Retinal pigment epithelial cell (primary cell): Measurements from ENCODE around the gene ESPN.
A peak's percentile ranks its signal among the peaks of the same experiment; 100 is the strongest.
"Not testable (repeated sequence)": the region's sequence is repeated elsewhere in the genome, so short reads cannot be mapped to it uniquely, and the experiment has no call there.

ENCODE experiments used
- DNase-seq: peaks from one replicate; pipeline ENCODE4 v3.0.0-alpha.2; 2010; ENCODE audit warnings: low read depth
- H3K4me3 ChIP-seq: 2 replicates; pipeline ENCODE4 v1.5.1; 2011; ENCODE audit warnings: mild to moderate bottlenecking, low read length, control low read depth, moderate library complexity
- CTCF ChIP-seq: conservative IDR thresholded peaks from 2 replicates; pipeline ENCODE4 v1.5.1; 2011; ENCODE audit warnings: low read depth, low read length, control low read depth, inconsistent platforms

The ESPN gene

GRCh38 chr1:6491081-6491449 is 66.5 kb downstream of the ESPN start:
- DNase-seq, result no peak
- no peak for TF ChIP-seq CTCF
- H3K4me3 ChIP-seq, result peak overlapping the region; percentile 83

- H3K4me3 ChIP-seq, result peak within 1 kb of the TSS; percentile 83
- no peak for TF ChIP-seq CTCF
- DNase-seq, result no peak
These were observed 66.9 kb downstream of the ESPN start, which contains the start of gene PLEKHG5 for GRCh38 chr1:6491480-6491962. PLEKHG5 (minus strand) TSS chr1:6491667; CDS start chr1:6477571, 14,096 bp downstream.

GRCh38 chr1:6491966-6492365 is 67.4 kb downstream of the ESPN start:
- no peak for DNase-seq
- no peak overlapping the region for H3K4me3 ChIP-seq
- no peak for TF ChIP-seq CTCF

GRCh38 chr1:6493834-6494223 is 69.3 kb downstream of the ESPN start:
- not testable (repeated sequence) for DNase-seq, H3K4me3 ChIP-seq

- no peak for DNase-seq
- H3K4me3 ChIP-seq, result no peak overlapping the region
- no peak for TF ChIP-seq CTCF
These were observed 70.1 kb downstream of the ESPN start for GRCh38 chr1:6494627-6495026.

- H3K4me3 ChIP-seq, result no peak overlapping the region
- DNase-seq, result no peak
- TF ChIP-seq CTCF, result no peak
These were observed 70.5 kb downstream of the ESPN start for GRCh38 chr1:6495041-6495441.

GRCh38 chr1:6495540-6496364 is 71.2 kb downstream of the ESPN start:
- no peak for DNase-seq
- no peak for TF ChIP-seq CTCF
- no peak overlapping the region for H3K4me3 ChIP-seq
